GM23338 (cell line): ENCODE results near the gene CDC25B. TPM values are rescaled to one million over a fixed set of nuclear protein-coding genes. Genes with fewer than 3 reads are reported as not detected.

Source experiments
- ATAC-seq: fragments of 200-7000 bp; cut with Tn5 transposase; 3 replicates; pipeline ENCODE4 v1.9.1; 2020
- DNase-seq: peaks from one replicate; pipeline ENCODE4 v3.0.0-alpha.2; 2015; ENCODE audit warnings: low spot score
- H2AFZ ChIP-seq: fragments of 200-600 bp; sonication (generic); 2 replicates; pipeline ENCODE4 v1.8.0; 2016; ENCODE audit warnings: antibody characterized with exemption, mild to moderate bottlenecking, moderate library complexity
- H3F3A ChIP-seq: fragments of 200-600 bp; sonication (generic); replicated peaks from 2 replicates; pipeline ENCODE4 v1.8.0; 2017; ENCODE audit warnings: antibody characterized with exemption, mixed run types, low read depth
- H3K27ac ChIP-seq: fragments of 200-600 bp; sonication (generic); 2 replicates; pipeline ENCODE4 v1.6.1; 2016; ENCODE audit warnings: low read depth
- H3K27me3 ChIP-seq: fragments of 200-600 bp; sonication (generic); 2 replicates; pipeline ENCODE4 v1.8.0; 2016; ENCODE audit warnings: mild to moderate bottlenecking, mixed run types, moderate library complexity; ENCODE audit not compliant: insufficient read depth
- H3K36me3 ChIP-seq: fragments of 200-600 bp; sonication (generic); 2 replicates; pipeline ENCODE4 v1.8.0; 2016; ENCODE audit warnings: mild to moderate bottlenecking; ENCODE audit not compliant: insufficient read depth
- H3K4me1 ChIP-seq: fragments of 200-600 bp; sonication (generic); 2 replicates; pipeline ENCODE4 v1.8.0; 2016; ENCODE audit warnings: mild to moderate bottlenecking, moderate library complexity; ENCODE audit not compliant: insufficient read depth
- H3K4me2 ChIP-seq: fragments of 200-600 bp; sonication (generic); 2 replicates; pipeline ENCODE4 v1.7.1; 2017; ENCODE audit warnings: mixed run types
- H3K4me3 ChIP-seq: fragments of 200-600 bp; sonication (generic); 2 replicates; pipeline ENCODE4 v1.6.1; 2016; ENCODE audit warnings: mixed run types
- H3K79me2 ChIP-seq: fragments of 200-600 bp; sonication (generic); replicated peaks from 2 replicates; pipeline ENCODE4 v1.8.0; 2017; ENCODE audit warnings: mild to moderate bottlenecking; ENCODE audit not compliant: insufficient read depth
- H3K9me2 ChIP-seq: fragments of 200-600 bp; sonication (generic); 2 replicates; pipeline ENCODE4 v1.8.0; 2017; ENCODE audit not compliant: insufficient read depth
- H4K20me1 ChIP-seq: fragments of 200-600 bp; sonication (generic); replicated peaks from 2 replicates; pipeline ENCODE4 v1.8.0; 2017; ENCODE audit warnings: mild to moderate bottlenecking; ENCODE audit not compliant: insufficient read depth
- H3K27ac Mint-ChIP-seq: 2 replicates; pipeline ENCODE4 v1.8.0; 2020; ENCODE audit warnings: inconsistent platforms, mild to moderate bottlenecking, moderate library complexity, mixed read lengths
- H3K27me3 Mint-ChIP-seq: 3 replicates; pipeline ENCODE4 v1.8.0; 2022; ENCODE audit warnings: low read depth, mild to moderate bottlenecking, moderate library complexity, mixed read lengths, inconsistent platforms; ENCODE audit not compliant: insufficient read depth, poor library complexity
- H3K36me3 Mint-ChIP-seq: 3 replicates; pipeline ENCODE4 v1.8.0; 2021; ENCODE audit warnings: low read depth, mild to moderate bottlenecking, inconsistent platforms, moderate library complexity, mixed read lengths
- H3K4me1 Mint-ChIP-seq: 3 replicates; pipeline ENCODE4 v1.8.0; 2020; ENCODE audit warnings: mild to moderate bottlenecking, inconsistent platforms, mixed read lengths
- H3K4me3 Mint-ChIP-seq: 3 replicates; pipeline ENCODE4 v1.8.0; 2021; ENCODE audit warnings: moderate library complexity, mild to moderate bottlenecking, inconsistent platforms, mixed read lengths
- H3K9me3 Mint-ChIP-seq: 3 replicates; pipeline ENCODE4 v1.8.0; 2020; ENCODE audit warnings: moderate library complexity, mild to moderate bottlenecking, inconsistent platforms, mixed read lengths
- ETS1 ChIP-seq: IDR thresholded peaks from 2 replicates; pipeline ENCODE4 v1.6.1; 2016; ENCODE audit warnings: antibody characterized with exemption
- EZH2 ChIP-seq: fragments of 200-600 bp; sonication (generic); IDR thresholded peaks from one replicate; pipeline ENCODE4 v1.8.0; 2017; ENCODE audit warnings: antibody characterized with exemption, mild to moderate bottlenecking, low read depth; ENCODE audit not compliant: unreplicated experiment
- EZH2phosphoT487 ChIP-seq: fragments of 200-600 bp; sonication (generic); IDR thresholded peaks from one replicate; pipeline ENCODE4 v1.8.1; 2018; ENCODE audit warnings: antibody characterized with exemption; ENCODE audit not compliant: unreplicated experiment
- NANOG ChIP-seq: IDR thresholded peaks from 2 replicates; pipeline ENCODE4 v1.6.1; 2016; ENCODE audit warnings: antibody characterized with exemption, borderline replicate concordance
- STAT1 ChIP-seq: IDR thresholded peaks from one replicate; pipeline ENCODE4 v1.6.1; 2016; ENCODE audit warnings: antibody characterized with exemption; ENCODE audit not compliant: unreplicated experiment
- ZNF114 ChIP-seq: fragments of 250-450 bp; sonication (Bioruptor Pico); IDR thresholded peaks from 2 replicates; pipeline ENCODE4 v1.5.0; 2020; ENCODE audit warnings: mild to moderate bottlenecking, moderate library complexity
- polyA plus RNA-seq: library from polyadenylated mRNA; unstranded; fragments of >200 nt; fragmentation: Nextera tagmentation; extraction: Ambion mirVana; gene quantifications from 2 replicates; pipeline ENCODE4 v1.2.1, GENCODE V29; 2016
- total RNA-seq: library from RNA; depleted of rRNA; stranded (reverse); fragments of >200 nt; shearing (Covaris generic); gene quantifications from 2 replicates; pipeline ENCODE4 v1.2.3, GENCODE V29; 2014
- TF ChIP-seq, protein P1 (sequence below), 2 experiments: fragments of 200-600 bp in 1 of 2; sonication (generic) in 1 of 2; conservative IDR thresholded peaks; 2 replicates each; pipeline versions ENCODE4 v1.5.1 to v1.6.1; 2016 to 2017; ENCODE audit warnings: antibody characterized with exemption in 2 of 2, low read depth in 2 of 2, mild to moderate bottlenecking in 2 of 2, moderate library complexity in 1 of 2
- TF ChIP-seq, protein P2 (sequence below): IDR thresholded peaks from one replicate; pipeline ENCODE4 v1.6.1; 2018; ENCODE audit warnings: antibody characterized with exemption; ENCODE audit not compliant: unreplicated experiment

The CDC25B gene
- total and polyA plus RNA-seq, 2 experiments from 2014 or later = 10.5 to 33.0 TPM

DNA sequence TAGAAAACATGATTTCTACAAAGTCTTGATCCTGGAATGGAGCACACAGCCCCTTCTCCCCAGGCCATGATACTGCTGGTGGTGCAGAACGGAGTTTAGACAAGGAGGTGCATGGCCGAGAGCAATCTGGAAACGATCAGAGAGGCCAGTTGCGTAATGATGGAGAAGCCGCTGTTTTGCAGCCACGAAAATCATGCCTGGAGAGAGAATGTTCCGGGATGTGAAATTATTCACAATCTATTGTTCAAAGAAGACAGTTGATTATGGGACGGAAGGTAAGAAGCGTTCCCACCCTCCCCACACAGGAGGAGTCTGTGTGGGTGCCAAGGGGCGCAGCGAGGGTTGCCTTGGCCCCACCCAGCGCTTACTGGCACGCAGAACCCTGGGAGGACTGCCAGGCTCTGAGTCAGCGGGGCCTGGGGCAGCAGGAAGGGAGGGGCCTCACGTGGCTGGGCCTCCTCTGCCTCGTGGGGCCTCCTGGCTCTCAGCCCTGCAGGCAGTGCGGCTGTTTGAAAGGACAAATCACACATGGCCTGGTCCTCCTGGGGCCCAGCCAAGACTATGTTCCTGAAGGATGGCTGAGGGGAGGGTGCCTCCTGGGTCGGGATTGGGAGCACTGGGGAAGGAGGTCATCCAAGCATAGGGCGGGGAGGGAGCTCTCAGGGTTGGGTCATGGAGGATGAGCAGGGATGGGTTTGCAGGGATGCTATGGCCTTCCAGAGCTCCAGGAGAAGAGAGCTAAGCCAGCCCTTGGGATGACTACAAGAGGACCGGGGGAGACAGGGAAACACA lies 15.6 kb downstream of the CDC25B start:
- no peak overlapping the region for H3K27ac Mint-ChIP-seq
- no peaks in the 10 kb centered on the region for H3K36me3 ChIP-seq
- DNase-seq (no peak), ATAC-seq (peak; percentile 14; the same call in 2 of the 3 replicates)
- no peak overlapping the region for H3K4me3 ChIP-seq
- H3K27me3 ChIP-seq = no peaks in the 10 kb centered on the region
- no peak overlapping the region for H3K27ac ChIP-seq
- H3K4me3 Mint-ChIP-seq = no peak overlapping the region; the same call in 2 of the 3 replicates
- peaks cover 11% of the 10 kb centered on the region for H3K27me3 Mint-ChIP-seq
- TF ChIP-seq ETS1 = no peak
- TF ChIP-seq, protein P1, sequence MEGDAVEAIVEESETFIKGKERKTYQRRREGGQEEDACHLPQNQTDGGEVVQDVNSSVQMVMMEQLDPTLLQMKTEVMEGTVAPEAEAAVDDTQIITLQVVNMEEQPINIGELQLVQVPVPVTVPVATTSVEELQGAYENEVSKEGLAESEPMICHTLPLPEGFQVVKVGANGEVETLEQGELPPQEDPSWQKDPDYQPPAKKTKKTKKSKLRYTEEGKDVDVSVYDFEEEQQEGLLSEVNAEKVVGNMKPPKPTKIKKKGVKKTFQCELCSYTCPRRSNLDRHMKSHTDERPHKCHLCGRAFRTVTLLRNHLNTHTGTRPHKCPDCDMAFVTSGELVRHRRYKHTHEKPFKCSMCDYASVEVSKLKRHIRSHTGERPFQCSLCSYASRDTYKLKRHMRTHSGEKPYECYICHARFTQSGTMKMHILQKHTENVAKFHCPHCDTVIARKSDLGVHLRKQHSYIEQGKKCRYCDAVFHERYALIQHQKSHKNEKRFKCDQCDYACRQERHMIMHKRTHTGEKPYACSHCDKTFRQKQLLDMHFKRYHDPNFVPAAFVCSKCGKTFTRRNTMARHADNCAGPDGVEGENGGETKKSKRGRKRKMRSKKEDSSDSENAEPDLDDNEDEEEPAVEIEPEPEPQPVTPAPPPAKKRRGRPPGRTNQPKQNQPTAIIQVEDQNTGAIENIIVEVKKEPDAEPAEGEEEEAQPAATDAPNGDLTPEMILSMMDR (conservative IDR thresholded peaks at IDR 0.05; ENCODE audit: low read depth in 2 of 2) = no peak
- TF ChIP-seq NANOG = no peak
- no peak for TF ChIP-seq STAT1
- TF ChIP-seq, protein P2, sequence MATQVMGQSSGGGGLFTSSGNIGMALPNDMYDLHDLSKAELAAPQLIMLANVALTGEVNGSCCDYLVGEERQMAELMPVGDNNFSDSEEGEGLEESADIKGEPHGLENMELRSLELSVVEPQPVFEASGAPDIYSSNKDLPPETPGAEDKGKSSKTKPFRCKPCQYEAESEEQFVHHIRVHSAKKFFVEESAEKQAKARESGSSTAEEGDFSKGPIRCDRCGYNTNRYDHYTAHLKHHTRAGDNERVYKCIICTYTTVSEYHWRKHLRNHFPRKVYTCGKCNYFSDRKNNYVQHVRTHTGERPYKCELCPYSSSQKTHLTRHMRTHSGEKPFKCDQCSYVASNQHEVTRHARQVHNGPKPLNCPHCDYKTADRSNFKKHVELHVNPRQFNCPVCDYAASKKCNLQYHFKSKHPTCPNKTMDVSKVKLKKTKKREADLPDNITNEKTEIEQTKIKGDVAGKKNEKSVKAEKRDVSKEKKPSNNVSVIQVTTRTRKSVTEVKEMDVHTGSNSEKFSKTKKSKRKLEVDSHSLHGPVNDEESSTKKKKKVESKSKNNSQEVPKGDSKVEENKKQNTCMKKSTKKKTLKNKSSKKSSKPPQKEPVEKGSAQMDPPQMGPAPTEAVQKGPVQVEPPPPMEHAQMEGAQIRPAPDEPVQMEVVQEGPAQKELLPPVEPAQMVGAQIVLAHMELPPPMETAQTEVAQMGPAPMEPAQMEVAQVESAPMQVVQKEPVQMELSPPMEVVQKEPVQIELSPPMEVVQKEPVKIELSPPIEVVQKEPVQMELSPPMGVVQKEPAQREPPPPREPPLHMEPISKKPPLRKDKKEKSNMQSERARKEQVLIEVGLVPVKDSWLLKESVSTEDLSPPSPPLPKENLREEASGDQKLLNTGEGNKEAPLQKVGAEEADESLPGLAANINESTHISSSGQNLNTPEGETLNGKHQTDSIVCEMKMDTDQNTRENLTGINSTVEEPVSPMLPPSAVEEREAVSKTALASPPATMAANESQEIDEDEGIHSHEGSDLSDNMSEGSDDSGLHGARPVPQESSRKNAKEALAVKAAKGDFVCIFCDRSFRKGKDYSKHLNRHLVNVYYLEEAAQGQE = no peak
- no peak for TF ChIP-seq EZH2phosphoT487
- H3K9me3 Mint-ChIP-seq = no peaks in the 10 kb centered on the region; the same call in 2 of the 3 replicates
- no peaks in the 10 kb centered on the region for H4K20me1 ChIP-seq
- H2AFZ ChIP-seq = no peak overlapping the region
- peaks cover 24% of the 10 kb centered on the region for H3K4me1 ChIP-seq
- no peaks in the 10 kb centered on the region for H3K9me2 ChIP-seq
- peaks cover 29% of the 10 kb centered on the region for H3K4me1 Mint-ChIP-seq
- no peaks in the 10 kb centered on the region for H3K79me2 ChIP-seq
- no peak overlapping the region for H3K4me2 ChIP-seq
- H3K36me3 Mint-ChIP-seq = no peaks in the 10 kb centered on the region; the same call in 2 of the 3 replicates
- peaks cover 4% of the 10 kb centered on the region; the same call in 1 of the 2 replicates for H3F3A ChIP-seq

DNA sequence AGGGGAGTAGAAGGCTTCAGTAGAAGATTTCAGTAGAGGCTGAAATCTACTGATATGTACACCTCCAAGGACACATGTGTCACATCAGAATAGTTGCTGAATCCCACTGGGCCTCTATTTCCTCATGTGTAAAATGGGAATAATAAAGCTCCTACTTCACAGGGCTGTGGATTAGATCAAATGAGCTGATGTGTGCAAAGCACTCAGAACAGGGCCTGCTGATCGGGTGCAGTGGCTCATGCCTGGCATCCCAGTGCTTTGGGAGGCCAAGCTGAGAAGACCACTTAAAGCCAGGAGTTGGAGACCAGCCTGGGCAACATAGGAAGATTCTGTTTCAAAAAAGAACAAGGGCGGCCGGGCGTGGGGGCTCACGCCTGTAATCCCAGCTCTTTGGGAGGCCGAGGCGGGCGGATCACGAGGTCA lies 16.2 kb downstream of the CDC25B start:
- no peak for ATAC-seq
- no peaks in the 10 kb centered on the region for H3K36me3 ChIP-seq
- no peak overlapping the region for H3K4me3 ChIP-seq
- H3K27me3 Mint-ChIP-seq = peaks cover 9% of the 10 kb centered on the region
- no peaks in the 10 kb centered on the region for H3K27me3 ChIP-seq
- no peaks in the 10 kb centered on the region for H3K79me2 ChIP-seq
- H3K4me2 ChIP-seq = no peak overlapping the region
- H3K9me3 Mint-ChIP-seq = no peaks in the 10 kb centered on the region; the same call in 2 of the 3 replicates
- H2AFZ ChIP-seq = no peak overlapping the region
- no peak overlapping the region for H3K27ac Mint-ChIP-seq
- H3K9me2 ChIP-seq = no peaks in the 10 kb centered on the region
- no peak overlapping the region for H3K27ac ChIP-seq
- DNase-seq = no peak
- H3K36me3 Mint-ChIP-seq = no peaks in the 10 kb centered on the region; the same call in 2 of the 3 replicates
- peaks cover 24% of the 10 kb centered on the region for H3K4me1 Mint-ChIP-seq
- H4K20me1 ChIP-seq = no peaks in the 10 kb centered on the region
- H3F3A ChIP-seq = no peaks in the 10 kb centered on the region
- no peak overlapping the region for H3K4me3 Mint-ChIP-seq
- peaks cover 22% of the 10 kb centered on the region for H3K4me1 ChIP-seq
- TF ChIP-seq ZNF114 = no peak
- no peak for TF ChIP-seq STAT1
- TF ChIP-seq, protein P1 (conservative IDR thresholded peaks at IDR 0.05; ENCODE audit: low read depth in 2 of 2) = no peak
- no peak for TF ChIP-seq EZH2
